KG1 (cell line): ENCODE measurements around the gene ZNF283.
"Not testable (repeated sequence)": the region's sequence is repeated elsewhere in the genome, so short reads cannot be mapped to it uniquely, and the experiment has no call there.

Experiments used
- DNase-seq: peaks from one replicate; lab custom pipeline; 2025; lab: John Stamatoyannopoulos, UW

The ZNF283 gene

DNA sequence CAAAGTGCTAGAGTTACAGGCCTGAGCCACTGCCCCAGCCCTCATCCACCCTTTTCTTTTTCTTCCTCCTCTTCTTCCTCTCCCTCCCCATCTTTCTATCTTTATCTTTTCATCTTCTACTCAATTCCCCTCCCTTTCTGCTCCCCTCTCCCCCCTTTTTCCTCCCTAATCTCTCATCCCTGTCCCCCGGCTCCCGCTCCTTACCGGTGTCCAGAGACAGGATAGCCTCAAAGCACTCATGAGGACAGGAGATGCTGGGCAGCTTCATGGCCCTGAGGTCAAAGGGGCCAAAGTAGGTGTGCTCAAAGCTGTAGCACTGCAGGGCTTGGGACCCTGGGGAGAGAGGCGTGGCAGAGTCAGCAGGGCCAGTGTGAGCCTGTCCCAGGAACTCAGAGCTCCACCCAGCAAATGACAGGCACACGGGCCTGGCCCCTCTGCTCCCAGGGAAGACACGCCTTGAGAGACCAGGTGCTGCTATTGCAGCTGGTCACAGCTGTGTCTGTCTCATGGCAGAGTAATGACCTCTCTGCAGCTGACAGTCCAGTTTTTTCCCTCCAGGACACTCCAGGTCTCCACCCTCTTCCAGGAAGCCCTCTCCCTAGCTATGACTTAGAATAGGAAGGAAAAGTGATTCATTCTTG lies 27.5 kb upstream of the ZNF283 start:
- DNase-seq, result no peak

- no peak for DNase-seq
Measured at GRCh38 chr19:43802216-43802951, 24.7 kb upstream of the ZNF283 start, which contains the start of gene LYPD5. LYPD5 (minus strand) TSS chr19:43802447; CDS start chr19:43802380, 67 bp downstream.

- no peak for DNase-seq
Measured at GRCh38 chr19:43804432-43804831, 22.7 kb upstream of the ZNF283 start.

DNA sequence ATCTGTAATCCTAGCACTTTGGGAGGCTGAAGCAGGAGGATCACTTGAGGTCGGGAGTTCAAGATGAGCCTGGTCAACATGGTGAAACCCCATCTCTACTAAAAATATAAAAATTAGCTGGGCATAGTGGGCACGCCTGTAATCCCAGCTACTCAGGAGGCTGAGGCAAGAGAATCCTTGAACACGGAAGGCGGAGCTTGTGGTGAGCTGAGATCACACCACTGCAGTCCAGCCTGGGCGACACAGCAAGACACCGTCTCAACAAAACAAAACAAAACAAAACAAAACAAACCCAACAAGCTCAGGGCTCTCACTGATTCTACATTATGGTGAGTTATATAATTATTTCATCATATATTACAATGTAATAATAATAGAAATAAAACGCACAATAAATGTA lies 20.7 kb upstream of the ZNF283 start:
- not testable (repeated sequence) for DNase-seq

DNA sequence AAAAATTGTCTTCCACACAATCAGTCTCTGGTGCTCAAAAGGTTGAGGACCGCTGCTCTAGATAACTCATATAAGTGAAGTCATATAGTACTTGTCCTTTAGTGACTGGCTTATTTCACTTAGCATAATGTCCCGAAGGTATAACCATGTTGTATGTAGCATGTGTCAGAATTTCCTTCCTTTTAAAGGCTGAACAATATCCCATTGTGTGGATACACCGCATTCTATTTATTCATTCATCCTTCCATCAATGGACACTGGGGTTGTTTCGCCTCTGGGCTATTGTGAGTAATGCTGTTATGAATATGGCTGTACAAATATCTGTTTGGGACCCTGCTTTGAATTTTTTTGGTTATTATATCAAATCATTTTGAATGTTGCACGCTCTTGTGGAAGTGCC lies 20.3 kb upstream of the ZNF283 start:
- DNase-seq, result no peak

- no peak for DNase-seq
Measured at GRCh38 chr19:43807651-43808050, 19.5 kb upstream of the ZNF283 start.

DNA sequence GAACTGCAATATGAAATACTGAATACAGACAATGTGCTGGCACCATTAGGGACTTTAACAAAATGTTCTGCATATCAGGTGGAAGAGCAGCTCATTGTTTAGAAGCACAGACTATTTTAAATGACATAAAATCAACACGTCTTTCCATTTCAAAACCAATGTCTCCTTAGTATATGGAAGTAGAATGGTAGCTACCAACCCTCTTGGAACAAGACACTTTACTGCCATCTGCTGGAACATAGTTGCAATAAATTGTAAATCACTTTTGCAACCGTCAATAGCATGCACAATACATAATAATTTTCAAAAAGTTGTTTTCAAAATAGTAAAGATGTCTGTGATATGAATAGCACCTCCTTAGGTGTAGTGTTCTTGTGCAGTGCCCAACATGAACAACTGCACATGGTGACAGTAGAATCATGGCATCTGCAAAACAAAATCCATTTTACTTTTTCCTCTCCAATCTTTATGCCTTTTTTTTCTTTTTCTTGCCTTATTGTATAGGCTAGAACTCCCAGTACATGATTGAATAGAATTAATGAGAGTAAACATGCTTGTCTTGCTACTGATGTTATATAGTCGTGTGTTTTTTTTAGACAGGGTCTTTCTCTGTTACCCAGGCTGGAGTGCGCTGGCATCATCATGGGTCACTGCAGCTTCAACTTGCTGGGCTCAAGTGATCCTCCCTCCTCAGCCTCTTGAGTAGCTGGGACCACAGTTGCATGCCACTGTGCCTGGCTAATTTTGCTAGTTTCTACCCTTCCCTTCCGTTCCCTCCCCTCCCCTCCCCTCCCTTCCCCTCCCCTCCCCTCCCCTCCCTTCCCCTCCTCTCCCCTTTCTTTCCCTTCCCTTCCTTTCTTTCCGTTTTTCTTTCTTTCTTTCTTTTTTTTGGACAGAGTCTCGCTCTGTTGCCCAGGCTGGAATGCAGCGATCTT lies 17.1 kb upstream of the ZNF283 start:
- peak; percentile 24 for DNase-seq

GRCh38 chr19:43811837-43812236 lies 15.3 kb upstream of the ZNF283 start:
- no peak for DNase-seq

DNA sequence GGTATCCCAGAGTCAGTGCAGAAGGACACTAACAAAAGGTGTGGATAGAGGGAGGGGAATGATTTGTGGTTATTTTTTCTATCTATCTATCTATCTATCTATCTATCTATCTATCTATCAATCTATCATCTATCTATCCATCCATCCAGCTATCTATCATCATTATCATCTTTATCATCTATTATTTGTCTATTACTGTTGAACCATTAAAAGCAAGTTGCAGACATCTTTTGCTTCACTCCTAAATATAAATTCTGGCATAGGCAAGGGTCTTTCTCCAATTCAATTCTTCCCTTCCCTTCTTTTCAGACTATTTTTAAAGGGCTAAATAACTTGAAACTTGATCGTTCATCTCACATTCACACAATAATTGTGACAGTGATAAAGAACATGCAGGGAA lies 14.9 kb upstream of the ZNF283 start:
- no peak for DNase-seq

DNA sequence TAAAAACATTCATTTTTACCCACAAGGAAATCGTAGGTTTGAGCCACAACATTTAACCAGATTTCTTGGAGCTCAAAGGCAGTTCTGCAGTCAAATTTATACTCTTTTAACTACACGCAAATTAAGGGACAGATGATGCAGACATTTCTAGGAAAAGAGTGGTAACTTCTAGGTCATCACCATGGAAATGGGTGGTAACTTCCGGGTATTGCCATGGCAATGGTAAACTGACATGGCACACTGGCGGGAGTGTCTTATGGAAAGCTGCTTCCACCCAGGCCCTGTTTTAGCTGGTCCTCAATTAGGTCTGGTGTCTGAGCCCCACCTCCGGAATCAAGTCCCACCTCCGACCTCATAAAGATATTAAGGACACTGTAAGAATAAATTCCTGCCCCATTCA lies 14.4 kb upstream of the ZNF283 start:
- no peak for DNase-seq

GRCh38 chr19:43814663-43815352 lies 12.3 kb upstream of the ZNF283 start:
- DNase-seq, result no peak

DNA sequence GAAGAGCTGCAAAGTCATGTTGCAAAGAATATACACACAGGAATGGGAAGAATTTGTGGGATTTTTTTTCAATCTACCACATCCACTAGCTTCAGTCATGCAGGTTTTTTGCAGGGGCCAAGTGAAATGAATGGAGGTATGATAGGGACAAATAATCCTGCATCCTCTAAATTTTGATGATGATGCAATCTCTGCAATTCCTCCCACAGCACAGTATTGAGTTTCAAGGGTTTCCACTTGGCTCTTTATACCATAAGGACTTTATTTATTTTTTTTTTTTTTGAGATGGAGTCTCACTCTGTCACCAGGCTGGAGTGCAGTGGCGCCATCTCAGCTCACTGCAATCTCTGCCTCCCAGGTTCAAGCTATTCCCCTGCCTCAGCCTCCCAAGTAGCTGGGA lies 9.7 kb upstream of the ZNF283 start:
- not testable (repeated sequence) for DNase-seq

- DNase-seq, result no peak
Measured at GRCh38 chr19:43818500-43818899, 8.6 kb upstream of the ZNF283 start.

GRCh38 chr19:43820098-43820883 lies 6.8 kb upstream of the ZNF283 start:
- DNase-seq, result no peak

GRCh38 chr19:43820884-43821215 lies 6.3 kb upstream of the ZNF283 start:
- no peak for DNase-seq

DNA sequence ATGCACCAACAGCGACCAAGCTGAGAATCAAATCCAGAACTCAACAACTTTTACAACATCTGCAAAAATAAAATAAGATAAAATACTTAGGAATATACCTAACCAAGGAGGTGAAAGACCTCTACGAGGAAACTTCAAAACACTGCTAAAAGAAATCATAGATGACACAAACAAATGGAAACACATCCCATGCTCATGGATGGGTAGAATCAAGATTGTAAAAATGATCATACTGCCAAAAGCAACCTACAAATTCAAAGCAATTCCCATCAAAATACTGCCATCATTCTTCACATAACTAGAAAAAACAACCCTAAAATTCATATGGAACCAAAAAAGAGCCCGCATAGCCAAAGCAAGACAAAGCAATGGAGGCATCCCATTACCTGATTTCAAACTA lies 3.3 kb upstream of the ZNF283 start:
- DNase-seq, result not testable (repeated sequence)

GRCh38 chr19:43824572-43824971 lies 2.5 kb upstream of the ZNF283 start:
- not testable (repeated sequence) for DNase-seq

- no peak for DNase-seq
Measured at GRCh38 chr19:43839139-43839538, 12.0 kb downstream of the ZNF283 start.

DNA sequence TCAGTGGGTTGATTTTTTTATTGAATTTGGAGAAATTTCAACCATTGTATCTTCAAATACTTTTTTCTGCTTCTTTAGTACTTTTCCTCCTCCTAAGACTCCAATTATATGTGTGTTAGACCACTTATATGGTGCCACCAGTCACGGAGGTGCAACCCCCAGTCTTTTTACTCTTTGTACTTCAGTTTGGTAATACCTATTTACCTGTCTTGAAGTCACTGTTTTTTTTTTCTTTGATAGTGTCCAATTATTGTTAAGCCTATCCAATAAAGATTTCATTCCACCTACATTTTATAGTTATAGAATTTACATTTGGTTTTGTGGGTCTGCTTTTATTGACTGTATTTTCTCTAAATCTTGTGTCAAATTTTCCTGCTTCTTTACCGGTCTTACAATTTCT lies 14.9 kb downstream of the ZNF283 start:
- no peak for DNase-seq

- no peak for DNase-seq
Measured at GRCh38 chr19:43847246-43847645, 20.1 kb downstream of the ZNF283 start.

DNA sequence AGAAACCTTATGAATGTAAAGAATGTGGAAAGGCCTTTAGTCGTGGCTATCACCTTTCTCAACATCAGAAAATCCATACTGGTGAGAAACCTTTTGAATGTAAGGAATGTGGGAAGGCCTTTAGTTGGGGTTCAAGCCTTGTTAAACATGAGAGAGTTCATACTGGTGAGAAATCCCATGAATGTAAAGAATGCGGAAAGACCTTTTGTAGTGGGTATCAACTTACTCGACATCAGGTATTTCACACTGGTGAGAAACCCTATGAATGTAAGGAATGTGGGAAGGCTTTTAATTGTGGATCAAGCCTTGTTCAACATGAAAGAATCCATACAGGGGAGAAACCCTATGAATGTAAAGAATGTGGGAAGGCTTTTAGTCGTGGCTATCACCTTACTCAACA lies 20.8 kb downstream of the ZNF283 start:
- no peak for DNase-seq
